ENCODE measurements around the gene IL22.

GRCh38 chr12:68291396-68292036, 38.1 kb upstream of the IL22 start:
- TF ChIP-seq RBM34 (IDR thresholded peaks at IDR 0.05; ENCODE audit: borderline replicate concordance, insufficient read depth, low read length), result no peak
- no peak for TF ChIP-seq SMARCE1 (IDR thresholded peaks at IDR 0.05)
- no peak for TF ChIP-seq RFX5 (IDR thresholded peaks at IDR 0.05; ENCODE audit: low read depth, low read length)
- TF ChIP-seq EP400 (IDR thresholded peaks at IDR 0.05), result no peak
- TF ChIP-seq PHB (CRISPR knock-in tag; IDR thresholded peaks at IDR 0.05), result no peak
